Thyroid gland (tissue), 4 donors: ENCODE data around the gene POLR3A.

Experiments used
- CTCF ChIP-seq, 6 experiments: fragments of 200-600 bp in 3 of 6; fragments of 450-650 bp in 3 of 6; sonication (generic) in 3 of 6; IDR thresholded peaks; one replicate each; pipeline ENCODE4 v1.5.1; 2016 to 2019; ENCODE audit warnings: antibody characterized with exemption in 6 of 6, mild to moderate bottlenecking in 2 of 6, inconsistent platforms in 1 of 6, moderate library complexity in 1 of 6
- POLR2A ChIP-seq, 2 donors: fragments of 450-650 bp; IDR thresholded peaks; one replicate each; pipeline ENCODE4 v1.6.1; 2017; ENCODE audit warnings: antibody characterized with exemption in 2 of 2, mild to moderate bottlenecking in 2 of 2, moderate library complexity in 1 of 2

GRCh38 chr10:77967611-77968022 is 61.7 kb downstream of the POLR3A start:
- no peak for TF ChIP-seq CTCF (IDR thresholded peaks at IDR 0.05)
- TF ChIP-seq POLR2A (IDR thresholded peaks at IDR 0.05): no peak
